ENCODE measurements around the gene IGSF9. TPM values are rescaled to one million over a fixed set of nuclear protein-coding genes. Genes with fewer than 3 reads are reported as not detected.

IGSF9 gene
- total RNA-seq, 1 donor from 2014 or later = 24.5 TPM

- Mint-ChIP-seq H3K4me1 (peaks cover 33% of the 10 kb centered on the region), H3K27ac (ENCODE audit: unreplicated experiment) (peak overlapping the region; percentile 98), H3K4me3 (peak overlapping the region; percentile 80), H3K9me3 (no peaks in the 10 kb centered on the region), H3K36me3 (ENCODE audit: low read depth) (no peaks in the 10 kb centered on the region), H3K27me3 (ENCODE audit: low read depth) (peaks cover 33% of the 10 kb centered on the region)
- TF ChIP-seq CTCF (conservative IDR thresholded peaks at IDR 0.05) = no peak
- no peak for DNase-seq (ENCODE audit: low read depth, low spot score)
These were observed 22.0 kb downstream of the IGSF9 start for GRCh38 chr1:159923203-159924024.

DNA sequence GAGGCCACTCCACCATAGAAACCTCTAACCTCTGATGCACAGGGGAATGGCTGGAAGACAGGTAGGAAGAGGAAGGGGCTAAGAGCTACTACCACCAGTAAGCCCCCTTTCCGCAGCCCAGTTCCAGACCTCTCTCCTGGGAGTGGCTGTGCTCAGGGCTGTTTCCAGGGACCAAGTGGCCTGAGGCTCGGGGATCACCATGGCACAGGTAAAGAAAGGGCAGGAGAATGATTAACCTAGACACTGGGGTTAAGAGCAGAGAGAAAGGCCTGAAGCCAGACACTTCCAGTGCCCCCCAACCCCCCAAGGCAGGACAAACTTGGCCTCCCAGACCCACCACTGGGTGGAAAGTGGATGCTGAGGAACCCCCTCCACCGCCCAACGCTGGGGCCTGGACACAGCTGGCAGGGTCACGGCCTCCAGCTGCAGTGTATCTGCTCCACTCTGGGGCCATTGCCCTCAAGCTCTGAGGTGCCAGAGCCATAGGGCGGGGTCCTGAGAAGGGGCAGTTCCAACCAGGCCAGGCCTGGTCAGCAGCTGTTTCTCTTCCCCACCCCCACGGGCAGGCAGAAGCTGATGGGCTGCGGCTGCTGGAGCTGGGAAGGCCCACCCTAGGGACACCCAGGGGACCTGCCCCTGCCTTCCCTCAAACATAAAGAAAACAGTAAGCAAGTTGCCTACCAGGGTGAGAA is 22.8 kb downstream of the IGSF9 start:
- peak overlapping the region; percentile 80 for H3K4me3 Mint-ChIP-seq
- no peak for TF ChIP-seq CTCF (conservative IDR thresholded peaks at IDR 0.05)
- no peaks in the 10 kb centered on the region for H3K36me3 Mint-ChIP-seq (ENCODE audit: low read depth)
- peaks cover 33% of the 10 kb centered on the region for H3K27me3 Mint-ChIP-seq (ENCODE audit: low read depth)
- no peak for DNase-seq (ENCODE audit: low read depth, low spot score)
- peaks cover 33% of the 10 kb centered on the region for H3K4me1 Mint-ChIP-seq
- no peak overlapping the region for H3K27ac Mint-ChIP-seq (ENCODE audit: unreplicated experiment)
- no peaks in the 10 kb centered on the region for H3K9me3 Mint-ChIP-seq

GRCh38 chr1:159921700-159922504 is 23.5 kb downstream of the IGSF9 start:
- no peak for DNase-seq (ENCODE audit: low read depth, low spot score)
- Mint-ChIP-seq H3K4me1 (peaks cover 33% of the 10 kb centered on the region), H3K27me3 (ENCODE audit: low read depth) (peaks cover 33% of the 10 kb centered on the region), H3K4me3 (no peak overlapping the region), H3K9me3 (no peaks in the 10 kb centered on the region), H3K27ac (ENCODE audit: unreplicated experiment) (no peak overlapping the region), H3K36me3 (ENCODE audit: low read depth) (no peaks in the 10 kb centered on the region)
- no peak for TF ChIP-seq CTCF (conservative IDR thresholded peaks at IDR 0.05)

GRCh38 chr1:159921251-159921650 is 24.2 kb downstream of the IGSF9 start:
- Mint-ChIP-seq H3K27ac (ENCODE audit: unreplicated experiment) (no peak overlapping the region), H3K9me3 (no peaks in the 10 kb centered on the region), H3K27me3 (ENCODE audit: low read depth) (peaks cover 33% of the 10 kb centered on the region), H3K4me3 (no peak overlapping the region), H3K36me3 (ENCODE audit: low read depth) (no peaks in the 10 kb centered on the region), H3K4me1 (peaks cover 34% of the 10 kb centered on the region)
- no peak for TF ChIP-seq CTCF (conservative IDR thresholded peaks at IDR 0.05)
- no peak for DNase-seq (ENCODE audit: low read depth, low spot score)

DNA sequence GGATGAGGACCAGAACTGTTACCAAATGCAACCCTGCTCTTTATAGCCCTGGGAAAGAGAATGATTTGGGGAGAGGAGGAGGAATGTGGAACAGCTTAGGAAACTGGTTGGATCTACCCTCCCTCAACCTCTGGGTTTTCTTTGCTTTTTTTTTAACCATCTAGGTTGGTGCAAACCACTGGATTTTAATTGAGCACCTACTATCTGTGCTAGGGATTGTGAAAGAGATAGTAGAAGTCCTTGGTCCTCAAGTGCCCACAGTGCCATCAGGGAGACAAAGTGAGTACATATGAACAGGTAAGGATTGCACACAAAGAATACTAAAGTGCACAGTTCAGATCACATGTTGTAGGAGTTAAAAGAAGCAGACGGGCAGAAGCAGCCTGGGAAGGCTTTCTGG is 24.8 kb downstream of the IGSF9 start:
- Mint-ChIP-seq H3K4me1 (peaks cover 34% of the 10 kb centered on the region), H3K27ac (ENCODE audit: unreplicated experiment) (no peak overlapping the region), H3K27me3 (ENCODE audit: low read depth) (peaks cover 31% of the 10 kb centered on the region), H3K9me3 (no peaks in the 10 kb centered on the region), H3K4me3 (no peak overlapping the region), H3K36me3 (ENCODE audit: low read depth) (no peaks in the 10 kb centered on the region)
- DNase-seq (ENCODE audit: low read depth, low spot score) = no peak
- no peak for TF ChIP-seq CTCF (conservative IDR thresholded peaks at IDR 0.05)
